8988T (cell line): Measurements from ENCODE around the gene AGAP1.

Experiments
- DNase-seq: peaks from one replicate; pipeline ENCODE4 v3.0.0; 2011

The AGAP1 gene

GRCh38 chr2:235958931-235959410, 465.1 kb downstream of the AGAP1 start:
- no peak for DNase-seq

DNA sequence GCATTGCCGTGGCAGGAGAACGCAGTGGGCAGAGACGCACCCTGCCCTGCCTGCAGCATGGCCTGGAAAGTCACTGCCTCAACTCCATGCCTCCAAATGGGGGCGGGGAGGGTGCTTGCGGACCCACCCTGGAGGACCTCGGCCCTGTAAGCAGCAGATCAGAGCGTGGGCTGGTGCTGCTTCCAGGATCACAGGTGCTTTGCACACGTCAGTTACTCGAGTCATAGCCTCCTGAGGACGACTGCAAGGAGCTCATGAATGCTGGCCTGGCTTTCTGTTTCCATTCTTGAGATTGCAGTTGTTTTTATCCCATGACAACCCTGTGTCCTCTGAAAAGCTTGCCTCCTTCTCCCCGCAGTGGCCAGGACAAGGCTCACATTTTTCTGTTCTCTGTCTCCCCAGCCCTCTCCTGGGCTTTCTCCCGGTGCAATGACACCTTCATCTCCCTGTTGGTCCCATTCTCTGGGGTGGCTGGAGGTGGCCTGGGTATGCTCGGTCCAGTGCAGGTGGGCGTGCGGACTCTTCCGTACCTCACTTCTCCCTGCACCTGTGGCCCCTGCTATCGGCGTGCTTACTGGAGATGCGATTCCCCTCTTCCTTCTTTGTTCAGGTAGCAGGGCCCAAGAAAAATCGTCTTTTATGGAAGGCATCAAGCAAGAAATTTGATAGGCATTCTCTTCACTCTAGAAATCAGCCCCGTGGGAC, 466.3 kb downstream of the AGAP1 start:
- no peak for DNase-seq

- DNase-seq, result no peak
Observed at GRCh38 chr2:235960716-235961640, 467.1 kb downstream of the AGAP1 start.

GRCh38 chr2:235961711-235962110, 467.9 kb downstream of the AGAP1 start:
- DNase-seq, result no peak

GRCh38 chr2:235963853-235964577, 470.2 kb downstream of the AGAP1 start:
- no peak for DNase-seq

GRCh38 chr2:235964787-235965390, 471.0 kb downstream of the AGAP1 start:
- no peak for DNase-seq

DNA sequence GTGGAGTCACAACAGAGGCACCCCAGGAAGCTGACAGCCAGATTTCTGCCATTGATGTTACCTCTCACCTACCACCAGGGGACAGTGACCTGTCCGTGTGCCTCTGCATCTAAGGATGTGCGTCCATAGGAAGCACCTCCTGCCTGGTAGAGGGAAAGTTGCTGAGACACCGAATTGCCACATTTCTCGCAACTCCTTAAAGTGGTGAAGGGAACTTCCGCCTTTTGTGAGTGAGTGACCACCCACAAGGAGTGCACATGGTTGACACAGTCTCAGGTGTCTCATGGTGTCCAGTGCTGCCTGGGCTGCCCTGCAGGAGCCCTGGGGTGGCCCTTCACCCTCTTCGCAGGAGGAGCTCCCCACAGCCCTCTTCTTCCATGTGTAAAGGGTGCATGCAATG, 472.6 kb downstream of the AGAP1 start:
- DNase-seq, result no peak

DNA sequence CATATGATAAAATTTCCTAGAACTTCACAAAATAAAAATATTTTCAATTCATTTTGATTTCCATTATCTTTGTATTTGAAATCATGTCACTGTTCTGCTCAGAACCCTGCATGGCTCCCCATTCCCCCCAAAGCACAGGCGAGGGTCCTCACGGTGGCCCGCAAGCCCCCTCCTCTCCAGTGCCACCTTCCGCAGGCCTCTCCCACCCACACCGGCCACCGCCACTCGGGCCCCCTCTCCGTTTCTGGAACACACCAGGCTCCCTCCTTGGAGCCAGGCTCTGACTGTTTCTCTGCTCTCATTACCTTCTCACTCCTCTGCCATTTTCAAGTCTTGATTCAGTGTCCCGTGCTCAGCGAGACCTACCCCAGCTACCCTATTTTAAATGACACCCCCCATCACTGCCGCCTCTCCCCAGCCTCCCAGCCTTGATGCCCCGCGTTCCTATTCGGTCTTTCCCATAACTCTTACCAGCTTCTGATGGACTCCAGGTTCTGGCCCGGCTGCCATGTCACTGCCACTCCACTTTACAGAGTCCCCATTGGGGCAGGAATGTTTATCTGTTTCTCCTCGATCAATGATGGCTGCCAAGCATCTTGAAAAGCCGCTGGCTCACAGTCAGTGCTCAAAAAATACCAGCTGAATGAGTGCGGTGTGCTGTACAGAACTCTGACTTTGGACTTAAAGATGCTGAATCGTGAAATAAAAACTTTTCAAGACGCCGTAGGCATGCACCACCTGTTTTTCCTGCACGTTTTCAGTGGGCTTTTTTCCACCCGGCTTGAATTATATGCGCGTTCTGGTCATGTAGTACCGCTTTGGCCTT, 473.3 kb downstream of the AGAP1 start:
- no peak for DNase-seq

- DNase-seq, result no peak
Observed at GRCh38 chr2:235968155-235968554, 474.3 kb downstream of the AGAP1 start.

DNA sequence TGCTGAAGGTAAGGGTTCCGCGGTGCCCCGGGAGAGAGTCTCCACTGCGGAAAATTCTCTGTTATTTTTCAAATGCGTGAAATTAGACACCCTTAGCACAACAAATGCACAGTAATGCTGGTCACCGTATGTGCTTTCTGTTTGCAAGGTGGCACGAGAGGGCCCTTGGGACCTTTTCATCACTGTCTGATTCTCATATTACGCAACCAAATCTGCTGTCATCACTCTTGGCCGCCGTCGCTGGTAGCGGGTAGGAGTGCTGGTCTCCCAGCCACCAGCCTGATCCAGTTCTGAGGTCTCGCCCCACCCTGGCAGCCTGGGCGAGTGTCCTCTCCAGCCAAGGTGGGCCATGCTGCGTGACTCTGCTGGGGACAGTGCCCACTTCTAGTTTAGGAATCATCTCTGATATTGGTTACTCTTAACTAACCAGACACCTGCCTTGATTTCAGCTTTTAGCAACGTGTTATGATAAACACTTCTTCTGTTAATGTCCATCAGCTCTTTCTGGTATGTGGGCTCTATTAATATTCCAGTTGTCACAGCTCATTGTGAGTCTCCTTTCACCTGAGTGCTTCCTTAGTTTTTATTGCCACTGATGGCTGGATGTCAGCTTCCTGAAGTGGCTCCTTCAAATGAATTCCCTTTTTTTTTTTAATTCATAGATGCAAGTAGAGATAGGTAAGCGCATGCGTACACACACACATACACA, 474.9 kb downstream of the AGAP1 start:
- DNase-seq, result no peak

DNA sequence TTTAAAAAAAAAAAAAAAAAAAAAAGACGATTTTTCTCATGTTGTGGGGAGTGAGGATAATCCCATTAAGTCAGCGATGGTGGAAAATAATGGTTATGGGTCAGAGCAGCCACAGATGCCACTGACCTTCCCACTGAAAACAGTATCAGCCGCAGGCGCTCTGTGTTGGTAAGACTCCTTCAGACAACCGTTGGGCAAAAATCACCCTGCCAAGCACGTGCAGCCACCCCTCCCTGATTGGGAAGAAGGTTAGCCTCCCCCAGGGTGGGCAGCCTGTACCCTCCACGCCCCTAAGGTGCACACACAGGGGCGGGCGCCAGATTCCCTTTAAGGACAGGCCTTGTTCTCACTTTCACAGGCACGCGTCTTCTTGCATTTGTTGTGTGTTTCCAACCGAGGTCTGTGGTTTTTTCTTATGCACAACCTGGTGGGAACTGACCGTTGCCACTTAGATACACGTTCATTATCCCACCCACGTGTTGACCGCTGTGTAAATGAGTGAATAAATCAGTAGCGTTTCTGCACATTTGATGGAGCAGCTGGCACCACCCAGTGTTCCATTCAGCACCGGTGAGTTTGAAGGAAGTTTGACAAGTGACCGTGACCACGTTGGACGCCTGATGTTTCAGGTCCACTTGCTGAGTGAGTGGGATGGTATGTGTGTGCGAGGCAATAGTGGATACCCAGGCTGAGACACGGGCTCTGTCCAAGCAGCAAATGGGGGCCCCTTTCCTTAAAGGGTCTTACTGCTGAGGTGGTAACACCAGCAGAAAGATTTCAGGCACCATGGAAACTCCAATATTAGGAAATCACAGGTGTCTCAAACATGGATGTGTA, 476.6 kb downstream of the AGAP1 start:
- no peak for DNase-seq

- DNase-seq, result no peak
Observed at GRCh38 chr2:235976516-235976915, 482.7 kb downstream of the AGAP1 start.

- DNase-seq, result no peak
Observed at GRCh38 chr2:235976956-235977355, 483.1 kb downstream of the AGAP1 start.

- no peak for DNase-seq
Observed at GRCh38 chr2:235977445-235977844, 483.6 kb downstream of the AGAP1 start.

GRCh38 chr2:235978022-235978421, 484.2 kb downstream of the AGAP1 start:
- DNase-seq, result no peak

DNA sequence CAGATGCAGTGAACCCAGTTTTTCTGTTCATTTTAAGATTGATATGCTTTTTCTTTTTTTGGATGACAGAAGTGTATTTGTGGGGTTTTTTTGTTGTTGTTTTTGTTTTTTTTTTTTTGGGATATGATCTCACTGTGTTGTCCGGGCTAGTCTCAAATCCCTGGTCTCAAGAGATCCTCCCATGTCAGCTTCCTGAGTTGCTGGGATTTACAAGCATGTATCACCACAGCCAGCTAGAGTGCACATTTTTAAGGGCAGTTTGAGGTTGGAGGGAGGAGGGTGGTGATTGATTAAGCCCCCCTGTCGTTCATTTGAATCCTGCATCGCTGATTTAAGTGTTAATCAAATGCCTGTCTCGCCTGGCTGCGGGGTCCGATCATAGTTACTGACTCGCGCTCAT, 485.2 kb downstream of the AGAP1 start:
- DNase-seq, result no peak

DNA sequence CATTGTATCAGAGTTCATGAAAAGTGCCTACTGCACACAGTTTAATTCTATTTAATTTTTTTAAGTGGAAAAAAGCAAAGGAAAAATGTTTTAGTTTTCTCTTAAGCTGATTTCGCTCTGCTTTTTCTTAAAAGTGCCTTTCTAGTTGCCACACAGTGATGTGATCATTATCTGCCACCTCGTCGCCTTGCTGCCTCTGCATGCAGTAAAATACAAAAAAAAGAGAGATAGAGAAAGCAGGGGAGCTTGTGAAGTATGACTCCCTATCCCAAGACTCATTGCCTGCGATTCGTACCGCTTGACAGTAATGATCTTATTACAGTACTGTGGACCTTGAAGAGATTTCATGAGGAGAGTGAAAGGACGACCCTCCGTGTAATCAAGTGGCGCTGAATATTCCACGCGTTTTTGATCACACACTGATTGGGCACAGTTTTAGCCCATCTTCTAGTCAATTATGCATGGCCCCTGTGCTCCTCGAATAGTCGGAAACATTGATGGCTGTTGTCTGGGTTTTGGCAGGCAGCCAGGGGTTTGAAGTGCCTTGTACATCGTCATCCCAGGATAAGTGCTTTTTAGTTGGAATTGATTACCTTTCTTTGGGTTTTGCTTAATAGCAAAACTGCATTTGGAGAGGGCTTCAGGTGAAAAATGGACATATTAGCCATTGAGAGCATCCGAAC, 486.1 kb downstream of the AGAP1 start:
- DNase-seq, result no peak

GRCh38 chr2:235981631-235982030, 487.8 kb downstream of the AGAP1 start:
- no peak for DNase-seq

- no peak for DNase-seq
Observed at GRCh38 chr2:235983016-235983415, 489.2 kb downstream of the AGAP1 start.

DNA sequence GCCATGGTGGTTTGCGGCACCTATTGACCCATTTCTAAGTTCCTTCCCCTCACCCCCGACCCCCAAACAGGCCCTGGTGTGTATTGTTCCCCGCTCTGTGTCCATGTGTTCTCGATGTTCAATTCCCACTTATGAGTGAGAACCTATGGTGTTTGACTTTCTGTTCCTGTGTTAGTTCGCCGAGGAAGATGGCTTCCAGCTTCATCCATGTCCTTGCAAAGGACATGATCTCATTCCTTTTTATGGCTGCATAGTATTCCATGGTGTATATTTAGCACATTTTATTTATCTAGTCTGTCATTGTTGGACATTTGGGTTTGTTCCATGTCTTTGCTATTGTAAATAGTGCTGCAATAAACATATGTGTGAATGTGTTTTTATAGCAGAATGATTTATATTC, 490.7 kb downstream of the AGAP1 start:
- no peak for DNase-seq
